K562 (cell line): Measurements from ENCODE around the gene SAFB. TPM values are rescaled to one million over a fixed set of nuclear protein-coding genes. Genes with fewer than 3 reads are reported as not detected.
A peak's percentile ranks its signal among the peaks of the same experiment; 100 is the strongest.

Source experiments
- GTF2E2 ChIP-seq: fragments of 200-800 bp; sonication (Bioruptor generic); IDR thresholded peaks from 2 replicates; pipeline ENCODE4 v1.6.1; 2016; ENCODE audit warnings: missing genetic modification characterization, missing compliant biosample characterization
- HDGF ChIP-seq: fragments of 450-650 bp; IDR thresholded peaks from 2 replicates; pipeline ENCODE4 v1.6.1; 2016
- HNRNPH1 ChIP-seq: fragments of 200-400 bp; formaldehyde crosslinking; optimal IDR thresholded peaks from 2 replicates; pipeline ENCODE3; 2017; ENCODE audit warnings: low read depth, mild to moderate bottlenecking, low read length, moderate library complexity
- MAFK ChIP-seq: IDR thresholded peaks from 2 replicates; pipeline ENCODE4 v1.6.1; 2011; ENCODE audit warnings: low read length, improper control_type of control experiment
- MCM2 ChIP-seq: fragments of 450-650 bp; IDR thresholded peaks from 2 replicates; pipeline ENCODE4 v1.6.1; 2017; ENCODE audit warnings: low read depth, mild to moderate bottlenecking
- PML ChIP-seq: IDR thresholded peaks from 2 replicates; pipeline ENCODE4 v1.6.1; 2012; ENCODE audit warnings: low read length, inconsistent platforms
- POLR2A ChIP-seq: fragments of 450-650 bp; conservative IDR thresholded peaks from 2 replicates; pipeline ENCODE4 v1.6.1; 2016
- POLR2G ChIP-seq: fragments of 200-400 bp; formaldehyde crosslinking; IDR thresholded peaks from 2 replicates; pipeline ENCODE4 v1.6.1; 2017; ENCODE audit warnings: low read depth, mild to moderate bottlenecking, antibody characterized with exemption, low read length, moderate library complexity
- SMARCC2 ChIP-seq: fragments of 450-650 bp; IDR thresholded peaks from 2 replicates; pipeline ENCODE4 v1.6.1; 2017; ENCODE audit warnings: antibody characterized with exemption, moderate library complexity, mild to moderate bottlenecking, low read depth
- ZNF583 ChIP-seq: fragments of 250-450 bp; sonication (Bioruptor Pico); IDR thresholded peaks from 2 replicates; pipeline ENCODE4 v1.4.0; 2020
- polyA plus RNA-seq, 8 experiments: library from polyadenylated mRNA; depleted of rRNA in 4 of 8; stranded (reverse) in 5 of 8; unstranded in 3 of 8; fragments of >200 nt; fragmentation: Nextera tagmentation in 2 of 8; fragmentation: Illumina TruSeq in 1 of 8; extraction: Ambion mirVana in 2 of 8; extraction: Trizol in 1 of 8; gene quantifications; 2 replicates each; pipeline versions ENCODE4 v1.2.1 to v1.2.3, GENCODE V29; 2011 to 2014; ENCODE audit warnings: inconsistent platforms in 1 of 8, missing spikeins in 1 of 8
- total RNA-seq, 7 experiments: library from RNA; depleted of rRNA in 6 of 7; stranded (reverse); fragments of >200 nt in 6 of 7; fragmentation: Illumina TruSeq in 2 of 7; extraction: Trizol in 2 of 7; gene quantifications; 2 replicates each; pipeline versions ENCODE4 v1.2.1 to v1.2.3, GENCODE V29; 2011 to 2021; ENCODE audit warnings: low replicate concordance in 1 of 7
- TF ChIP-seq, protein P1 (sequence below): fragments of 250-450 bp; sonication (Bioruptor Pico); IDR thresholded peaks from 2 replicates; pipeline ENCODE4 v1.4.0; 2020
- TF ChIP-seq, protein P2 (sequence below): IDR thresholded peaks from 2 replicates; pipeline ENCODE4 v1.6.1; 2012; ENCODE audit warnings: low read depth, low read length, improper control_type of control experiment, borderline replicate concordance
- TF ChIP-seq, protein P3 (sequence below), 2 experiments: fragments of 150-350 bp in 1 of 2; IDR thresholded peaks; 2 replicates each; pipeline ENCODE4 v1.6.1; 2012 to 2016; ENCODE audit warnings: low read depth in 2 of 2, low read length in 2 of 2, mild to moderate bottlenecking in 1 of 2, moderate library complexity in 1 of 2
- TF ChIP-seq, protein P4 (sequence below): sonication (generic); formaldehyde crosslinking; IDR thresholded peaks from 2 replicates; pipeline ENCODE4 v1.8.1; 2023; ENCODE audit warnings: mild to moderate bottlenecking, missing genetic modification reagents, moderate library complexity

SAFB gene
- total and polyA plus RNA-seq, 9 of the 15 experiments (the other 6 are each of a cell fraction or from before 2014, with no cell fraction given), result 1.1 to 151 (median 83.1) TPM

DNA sequence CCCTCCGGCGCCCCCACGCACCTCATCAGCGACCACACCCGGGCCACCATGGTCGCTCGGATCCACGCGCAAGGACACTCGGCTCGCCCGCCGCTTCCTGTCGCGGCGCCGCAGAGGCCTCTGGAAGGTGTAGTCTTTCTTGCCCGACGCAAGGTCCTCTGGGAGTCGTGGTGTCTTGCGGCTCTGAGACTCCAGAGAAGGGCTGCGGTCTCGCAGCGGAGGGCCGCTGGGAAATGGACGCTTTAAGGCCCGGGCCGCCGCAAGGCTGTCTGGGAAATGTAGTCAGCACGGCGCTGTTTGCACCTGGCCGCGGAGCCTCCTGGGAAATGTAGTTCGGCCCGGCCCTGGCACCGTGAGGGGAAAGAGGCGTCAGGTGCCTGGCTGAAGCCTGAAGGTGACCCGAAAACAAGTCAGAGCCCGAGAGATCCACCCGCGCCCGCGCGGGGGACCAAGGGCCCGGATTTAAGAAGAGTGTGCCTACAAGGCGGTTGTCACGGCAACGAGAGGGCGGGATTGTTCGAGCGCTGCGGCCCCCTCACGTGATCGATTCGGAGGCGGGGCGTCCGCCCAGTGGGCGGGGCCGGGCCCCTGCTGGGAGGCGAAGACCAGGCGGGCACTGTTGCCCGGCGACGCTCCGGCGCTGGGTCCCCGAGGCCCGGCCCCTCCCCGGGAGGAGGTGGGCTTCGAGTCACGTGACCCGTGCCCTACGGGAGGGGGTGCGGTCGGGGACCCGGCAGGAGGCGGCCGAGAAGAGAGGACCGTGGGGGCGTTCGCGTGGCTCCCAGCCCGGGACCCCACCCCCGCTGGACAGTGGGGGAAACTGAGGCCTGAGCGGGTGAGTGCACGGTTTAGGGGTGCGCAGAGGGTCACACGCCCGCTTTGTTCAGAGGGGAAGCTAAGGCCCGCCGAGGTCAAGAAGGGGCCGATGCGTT, 57.8 kb downstream of the SAFB start, which contains the start of the genes HSD11B1L and MICOS13 (continued):
- TF ChIP-seq, protein P1, sequence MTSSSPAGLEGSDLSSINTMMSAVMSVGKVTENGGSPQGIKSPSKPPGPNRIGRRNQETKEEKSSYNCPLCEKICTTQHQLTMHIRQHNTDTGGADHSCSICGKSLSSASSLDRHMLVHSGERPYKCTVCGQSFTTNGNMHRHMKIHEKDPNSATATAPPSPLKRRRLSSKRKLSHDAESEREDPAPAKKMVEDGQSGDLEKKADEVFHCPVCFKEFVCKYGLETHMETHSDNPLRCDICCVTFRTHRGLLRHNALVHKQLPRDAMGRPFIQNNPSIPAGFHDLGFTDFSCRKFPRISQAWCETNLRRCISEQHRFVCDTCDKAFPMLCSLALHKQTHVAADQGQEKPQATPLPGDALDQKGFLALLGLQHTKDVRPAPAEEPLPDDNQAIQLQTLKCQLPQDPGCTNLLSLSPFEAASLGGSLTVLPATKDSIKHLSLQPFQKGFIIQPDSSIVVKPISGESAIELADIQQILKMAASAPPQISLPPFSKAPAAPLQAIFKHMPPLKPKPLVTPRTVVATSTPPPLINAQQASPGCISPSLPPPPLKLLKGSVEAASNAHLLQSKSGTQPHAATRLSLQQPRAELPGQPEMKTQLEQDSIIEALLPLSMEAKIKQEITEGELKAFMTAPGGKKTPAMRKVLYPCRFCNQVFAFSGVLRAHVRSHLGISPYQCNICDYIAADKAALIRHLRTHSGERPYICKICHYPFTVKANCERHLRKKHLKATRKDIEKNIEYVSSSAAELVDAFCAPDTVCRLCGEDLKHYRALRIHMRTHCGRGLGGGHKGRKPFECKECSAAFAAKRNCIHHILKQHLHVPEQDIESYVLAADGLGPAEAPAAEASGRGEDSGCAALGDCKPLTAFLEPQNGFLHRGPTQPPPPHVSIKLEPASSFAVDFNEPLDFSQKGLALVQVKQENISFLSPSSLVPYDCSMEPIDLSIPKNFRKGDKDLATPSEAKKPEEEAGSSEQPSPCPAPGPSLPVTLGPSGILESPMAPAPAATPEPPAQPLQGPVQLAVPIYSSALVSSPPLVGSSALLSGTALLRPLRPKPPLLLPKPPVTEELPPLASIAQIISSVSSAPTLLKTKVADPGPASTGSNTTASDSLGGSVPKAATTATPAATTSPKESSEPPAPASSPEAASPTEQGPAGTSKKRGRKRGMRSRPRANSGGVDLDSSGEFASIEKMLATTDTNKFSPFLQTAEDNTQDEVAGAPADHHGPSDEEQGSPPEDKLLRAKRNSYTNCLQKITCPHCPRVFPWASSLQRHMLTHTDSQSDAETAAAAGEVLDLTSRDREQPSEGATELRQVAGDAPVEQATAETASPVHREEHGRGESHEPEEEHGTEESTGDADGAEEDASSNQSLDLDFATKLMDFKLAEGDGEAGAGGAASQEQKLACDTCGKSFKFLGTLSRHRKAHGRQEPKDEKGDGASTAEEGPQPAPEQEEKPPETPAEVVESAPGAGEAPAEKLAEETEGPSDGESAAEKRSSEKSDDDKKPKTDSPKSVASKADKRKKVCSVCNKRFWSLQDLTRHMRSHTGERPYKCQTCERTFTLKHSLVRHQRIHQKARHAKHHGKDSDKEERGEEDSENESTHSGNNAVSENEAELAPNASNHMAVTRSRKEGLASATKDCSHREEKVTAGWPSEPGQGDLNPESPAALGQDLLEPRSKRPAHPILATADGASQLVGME (CRISPR knock-in tag), result peak; percentile 65; the same call in 1 of the 2 replicates
- TF ChIP-seq MCM2 (no peak), HNRNPH1 (no peak), PML (0 out of 2 replicates have a peak, but pooled peaks have one; percentile 25), MAFK (no peak), POLR2G (peak; percentile 99), SMARCC2 (no peak), ZNF583 (CRISPR knock-in tag) (no peak), HDGF (no peak), POLR2A (peak; percentile 90; the same call in 1 of the 2 replicates), GTF2E2 (tag) (no peak)
- TF ChIP-seq, protein P2, sequence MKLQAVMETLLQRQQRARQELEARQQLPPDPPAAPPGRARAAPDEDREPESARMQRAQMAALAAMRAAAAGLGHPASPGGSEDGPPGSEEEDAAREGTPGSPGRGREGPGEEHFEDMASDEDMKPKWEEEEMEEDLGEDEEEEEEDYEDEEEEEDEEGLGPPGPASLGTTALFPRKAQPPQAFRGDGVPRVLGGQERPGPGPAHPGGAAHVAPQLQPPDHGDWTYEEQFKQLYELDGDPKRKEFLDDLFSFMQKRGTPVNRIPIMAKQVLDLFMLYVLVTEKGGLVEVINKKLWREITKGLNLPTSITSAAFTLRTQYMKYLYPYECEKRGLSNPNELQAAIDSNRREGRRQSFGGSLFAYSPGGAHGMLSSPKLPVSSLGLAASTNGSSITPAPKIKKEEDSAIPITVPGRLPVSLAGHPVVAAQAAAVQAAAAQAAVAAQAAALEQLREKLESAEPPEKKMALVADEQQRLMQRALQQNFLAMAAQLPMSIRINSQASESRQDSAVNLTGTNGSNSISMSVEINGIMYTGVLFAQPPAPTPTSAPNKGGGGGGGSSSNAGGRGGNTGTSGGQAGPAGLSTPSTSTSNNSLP, result no peak
- TF ChIP-seq, protein P3, sequence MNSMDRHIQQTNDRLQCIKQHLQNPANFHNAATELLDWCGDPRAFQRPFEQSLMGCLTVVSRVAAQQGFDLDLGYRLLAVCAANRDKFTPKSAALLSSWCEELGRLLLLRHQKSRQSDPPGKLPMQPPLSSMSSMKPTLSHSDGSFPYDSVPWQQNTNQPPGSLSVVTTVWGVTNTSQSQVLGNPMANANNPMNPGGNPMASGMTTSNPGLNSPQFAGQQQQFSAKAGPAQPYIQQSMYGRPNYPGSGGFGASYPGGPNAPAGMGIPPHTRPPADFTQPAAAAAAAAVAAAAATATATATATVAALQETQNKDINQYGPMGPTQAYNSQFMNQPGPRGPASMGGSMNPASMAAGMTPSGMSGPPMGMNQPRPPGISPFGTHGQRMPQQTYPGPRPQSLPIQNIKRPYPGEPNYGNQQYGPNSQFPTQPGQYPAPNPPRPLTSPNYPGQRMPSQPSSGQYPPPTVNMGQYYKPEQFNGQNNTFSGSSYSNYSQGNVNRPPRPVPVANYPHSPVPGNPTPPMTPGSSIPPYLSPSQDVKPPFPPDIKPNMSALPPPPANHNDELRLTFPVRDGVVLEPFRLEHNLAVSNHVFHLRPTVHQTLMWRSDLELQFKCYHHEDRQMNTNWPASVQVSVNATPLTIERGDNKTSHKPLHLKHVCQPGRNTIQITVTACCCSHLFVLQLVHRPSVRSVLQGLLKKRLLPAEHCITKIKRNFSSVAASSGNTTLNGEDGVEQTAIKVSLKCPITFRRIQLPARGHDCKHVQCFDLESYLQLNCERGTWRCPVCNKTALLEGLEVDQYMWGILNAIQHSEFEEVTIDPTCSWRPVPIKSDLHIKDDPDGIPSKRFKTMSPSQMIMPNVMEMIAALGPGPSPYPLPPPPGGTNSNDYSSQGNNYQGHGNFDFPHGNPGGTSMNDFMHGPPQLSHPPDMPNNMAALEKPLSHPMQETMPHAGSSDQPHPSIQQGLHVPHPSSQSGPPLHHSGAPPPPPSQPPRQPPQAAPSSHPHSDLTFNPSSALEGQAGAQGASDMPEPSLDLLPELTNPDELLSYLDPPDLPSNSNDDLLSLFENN (IDR thresholded peaks at IDR 0.05; ENCODE audit: low read depth in 2 of 2, low read length in 2 of 2), result 0 out of 4 replicates have a peak, but pooled peaks have one; percentile 37 to 52
- TF ChIP-seq, protein P4, sequence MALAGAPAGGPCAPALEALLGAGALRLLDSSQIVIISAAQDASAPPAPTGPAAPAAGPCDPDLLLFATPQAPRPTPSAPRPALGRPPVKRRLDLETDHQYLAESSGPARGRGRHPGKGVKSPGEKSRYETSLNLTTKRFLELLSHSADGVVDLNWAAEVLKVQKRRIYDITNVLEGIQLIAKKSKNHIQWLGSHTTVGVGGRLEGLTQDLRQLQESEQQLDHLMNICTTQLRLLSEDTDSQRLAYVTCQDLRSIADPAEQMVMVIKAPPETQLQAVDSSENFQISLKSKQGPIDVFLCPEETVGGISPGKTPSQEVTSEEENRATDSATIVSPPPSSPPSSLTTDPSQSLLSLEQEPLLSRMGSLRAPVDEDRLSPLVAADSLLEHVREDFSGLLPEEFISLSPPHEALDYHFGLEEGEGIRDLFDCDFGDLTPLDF (CRISPR knock-in tag), result 0 out of 2 replicates have a peak, but pooled peaks have one; percentile 72
